Omental fat pad (tissue), 4 donors: ENCODE results near the gene PPDPF. TPM values are rescaled to one million over a fixed set of nuclear protein-coding genes. Genes with fewer than 3 reads are reported as not detected.
A peak's percentile ranks its signal among the peaks of the same experiment; 100 is the strongest.

Experiments
- ATAC-seq: fragments of 150-250 bp; one replicate; pipeline ENCODE4 v1.9.1; 2016; ENCODE audit warnings: mild to moderate bottlenecking, moderate library complexity; ENCODE audit not compliant: low FRiP score
- DNase-seq: peaks from one replicate; pipeline ENCODE4 v3.0.0-alpha.2; 2019; ENCODE audit warnings: low spot score
- CTCF ChIP-seq, 3 donors: fragments of 450-650 bp; IDR thresholded peaks; one replicate each; pipeline ENCODE4 v1.5.1; 2016 to 2017; ENCODE audit warnings: antibody characterized with exemption in 3 of 3, mild to moderate bottlenecking in 3 of 3, moderate library complexity in 2 of 3
- total RNA-seq, 4 donors: library from RNA; depleted of rRNA; stranded (reverse); fragments of >200 nt; gene quantifications; one replicate each; pipeline ENCODE4 v1.1.0, GENCODE V29; 2016

PPDPF gene
- total RNA-seq, 4 donors from 2014 or later: 22.2 to 108 (median 75.8) TPM

- TF ChIP-seq CTCF (IDR thresholded peaks at IDR 0.05): no peak
- DNase-seq (no peak), ATAC-seq (no peak)
Measured at GRCh38 chr20:63518351-63518861, 2.2 kb upstream of the PPDPF start.

DNA sequence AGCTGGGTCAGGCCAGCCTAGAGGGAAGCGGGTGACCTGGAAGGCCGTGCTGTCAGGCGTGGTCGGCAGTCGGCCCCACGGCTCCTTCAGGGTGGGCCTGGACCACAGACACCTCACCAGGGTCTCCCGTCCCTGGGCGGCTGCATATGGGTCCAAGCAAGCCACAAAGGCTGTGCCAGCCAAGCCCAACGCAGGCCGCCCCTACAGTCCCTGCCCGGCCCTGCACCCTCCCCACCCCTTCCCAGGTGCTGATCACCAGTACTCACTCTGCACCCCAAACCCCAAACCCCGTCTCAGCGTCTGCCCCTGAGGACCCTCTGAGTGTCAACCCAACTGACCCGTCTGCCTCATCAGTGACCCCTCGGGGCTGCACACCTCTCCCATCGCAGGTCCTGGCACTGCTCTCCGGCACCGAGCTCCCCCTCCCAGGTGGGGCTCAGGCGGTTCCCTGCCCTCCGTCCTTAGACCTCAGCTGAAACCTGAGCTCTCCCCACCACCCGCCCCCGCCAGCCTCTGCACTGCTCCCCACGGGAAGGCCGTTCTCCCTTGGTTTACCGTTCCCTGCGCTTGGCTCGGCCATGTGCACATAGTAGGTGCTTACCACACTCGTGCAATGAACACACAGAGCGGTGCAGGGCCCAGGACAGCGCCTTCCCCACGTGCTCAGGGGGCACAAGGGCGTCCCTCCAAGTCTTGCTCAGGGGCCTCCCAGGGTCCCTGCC, 1.5 kb upstream of the PPDPF start:
- no peak for TF ChIP-seq CTCF (IDR thresholded peaks at IDR 0.05)
- ATAC-seq (no peak), DNase-seq (no peak)

GRCh38 chr20:63519668-63520503, 679 bp upstream of the PPDPF start:
- no peak for DNase-seq
- ATAC-seq: peak; percentile 72
- no peak for TF ChIP-seq CTCF (IDR thresholded peaks at IDR 0.05)

GRCh38 chr20:63520934-63521601, 503 bp downstream of the PPDPF start:
- no peak for TF ChIP-seq CTCF (IDR thresholded peaks at IDR 0.05)
- ATAC-seq: peak; percentile 57
- no peak for DNase-seq

DNA sequence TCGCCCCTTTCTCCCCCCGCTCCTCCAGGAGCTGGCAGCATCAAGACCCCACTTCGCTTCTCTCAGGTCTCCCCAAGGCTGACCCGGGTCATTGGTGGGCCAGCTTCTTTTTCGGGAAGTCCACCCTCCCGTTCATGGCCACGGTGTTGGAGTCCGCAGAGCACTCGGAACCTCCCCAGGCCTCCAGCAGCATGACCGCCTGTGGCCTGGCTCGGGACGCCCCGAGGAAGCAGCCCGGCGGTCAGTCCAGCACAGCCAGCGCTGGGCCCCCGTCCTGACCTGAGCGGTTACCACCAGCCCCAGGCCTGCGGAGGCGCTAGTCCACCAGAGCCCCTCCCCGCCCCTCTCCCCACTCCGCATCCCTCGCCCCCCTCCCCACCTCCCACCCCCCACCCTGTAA, 1.0 kb downstream of the PPDPF start:
- no peak for DNase-seq
- ATAC-seq: no peak

More for the DNA sequence above, 1.0 kb downstream of the PPDPF start:
- no peak for TF ChIP-seq CTCF (IDR thresholded peaks at IDR 0.05)
